K562 (cell line): Measurements from ENCODE around the gene TF. TPM values are rescaled to one million over a fixed set of nuclear protein-coding genes. Genes with fewer than 3 reads are reported as not detected.
A peak's percentile ranks its signal among the peaks of the same experiment; 100 is the strongest.

ENCODE experiments used
- ARID4B ChIP-seq: sonication (generic); formaldehyde crosslinking; IDR thresholded peaks from 2 replicates; pipeline ENCODE4 v1.8.0; 2022; ENCODE audit warnings: mild to moderate bottlenecking, missing genetic modification reagents
- DMBX1 ChIP-seq: fragments of 250-450 bp; sonication (Bioruptor Pico); IDR thresholded peaks from 2 replicates; pipeline ENCODE4 v1.8.0; 2022; ENCODE audit warnings: inconsistent platforms, mild to moderate bottlenecking, moderate library complexity, borderline replicate concordance
- EP300 ChIP-seq: IDR thresholded peaks from 2 replicates; pipeline ENCODE4 v1.6.1; 2012; ENCODE audit warnings: low read length, improper control_type of control experiment
- HOMEZ ChIP-seq: fragments of 250-450 bp; sonication (Bioruptor Pico); IDR thresholded peaks from 2 replicates; pipeline ENCODE4 v1.4.0; 2020; ENCODE audit warnings: mild to moderate bottlenecking, moderate library complexity
- HSF4 ChIP-seq: fragments of 250-450 bp; sonication (Bioruptor Pico); IDR thresholded peaks from 2 replicates; pipeline ENCODE4 v2.1.2; 2022; ENCODE audit warnings: mild to moderate bottlenecking, moderate library complexity, borderline replicate concordance
- MAZ ChIP-seq, 2 experiments: fragments of 450-650 bp in 1 of 2; sonication (generic) in 1 of 2; formaldehyde crosslinking; IDR thresholded peaks in 1 of 2; conservative IDR thresholded peaks in 1 of 2; 2 replicates each; pipeline versions ENCODE4 v1.4.0 to v1.5.0; 2020; ENCODE audit warnings: mild to moderate bottlenecking in 1 of 2, missing genetic modification reagents in 1 of 2
- MCM7 ChIP-seq, 2 experiments: fragments of 450-650 bp; IDR thresholded peaks; 2 replicates each; pipeline ENCODE4 v1.6.1; 2016 to 2018
- MXI1 ChIP-seq: IDR thresholded peaks from 2 replicates; pipeline ENCODE4 v1.6.1; 2011; ENCODE audit warnings: low read depth, mild to moderate bottlenecking, improper control_type of control experiment, low read length
- PYGO2 ChIP-seq: fragments of 450-650 bp; IDR thresholded peaks from 2 replicates; pipeline ENCODE4 v1.6.1; 2016; ENCODE audit warnings: mild to moderate bottlenecking, missing genetic modification characterization, moderate library complexity, missing compliant biosample characterization
- RBBP5 ChIP-seq: fragments of 200-600 bp; sonication (generic); IDR thresholded peaks from 2 replicates; pipeline ENCODE4 v1.6.1; 2012; ENCODE audit warnings: borderline replicate concordance, mild to moderate bottlenecking, low read length, control low read depth, inconsistent platforms; ENCODE audit not compliant: insufficient read depth, poor library complexity, severe bottlenecking
- RFX7 ChIP-seq: fragments of 250-450 bp; sonication (Bioruptor Pico); IDR thresholded peaks from 2 replicates; pipeline ENCODE4 v1.5.1; 2021; ENCODE audit warnings: mild to moderate bottlenecking
- SAFB2 ChIP-seq: fragments of 200-400 bp; formaldehyde crosslinking; IDR thresholded peaks from 2 replicates; pipeline ENCODE4 v1.6.1; 2018; ENCODE audit warnings: borderline replicate concordance, low read length, low read depth, moderate library complexity; ENCODE audit not compliant: severe bottlenecking
- SMARCE1 ChIP-seq: fragments of 450-650 bp; IDR thresholded peaks from 2 replicates; pipeline ENCODE4 v1.7.1; 2016; ENCODE audit warnings: mild to moderate bottlenecking
- TEAD4 ChIP-seq, 2 experiments: sonication (generic) in 1 of 2; formaldehyde crosslinking in 1 of 2; IDR thresholded peaks; 2 replicates each; pipeline versions ENCODE4 v1.6.1 to v1.8.0; 2012 to 2022; ENCODE audit warnings: borderline replicate concordance in 1 of 2, inconsistent platforms in 1 of 2, low read length in 1 of 2, mild to moderate bottlenecking in 1 of 2, missing genetic modification reagents in 1 of 2
- TFAP4 ChIP-seq: sonication (generic); formaldehyde crosslinking; IDR thresholded peaks from 2 replicates; pipeline ENCODE4 v1.8.0; 2022; ENCODE audit warnings: missing genetic modification reagents, mild to moderate bottlenecking, moderate library complexity, borderline replicate concordance
- UBTF ChIP-seq, 2 experiments: IDR thresholded peaks; 2 replicates each; pipeline ENCODE4 v1.6.1; 2012; ENCODE audit warnings: improper control_type of control experiment in 2 of 2, low read depth in 2 of 2, low read length in 2 of 2, borderline replicate concordance in 1 of 2
- ZKSCAN1 ChIP-seq: fragments of 150-350 bp; IDR thresholded peaks from 2 replicates; pipeline ENCODE4 v1.6.1; 2016; ENCODE audit warnings: low read depth, low read length
- ZNF778 ChIP-seq: fragments of 450-650 bp; formaldehyde crosslinking; IDR thresholded peaks from 2 replicates; pipeline ENCODE4 v1.4.0; 2020; ENCODE audit warnings: mild to moderate bottlenecking, moderate library complexity
- polyA plus RNA-seq, 8 experiments: library from polyadenylated mRNA; depleted of rRNA in 4 of 8; stranded (reverse) in 5 of 8; unstranded in 3 of 8; fragments of >200 nt; fragmentation: Nextera tagmentation in 2 of 8; fragmentation: Illumina TruSeq in 1 of 8; extraction: Ambion mirVana in 2 of 8; extraction: Trizol in 1 of 8; gene quantifications; 2 replicates each; pipeline versions ENCODE4 v1.2.1 to v1.2.3, GENCODE V29; 2011 to 2014; ENCODE audit warnings: inconsistent platforms in 1 of 8, missing spikeins in 1 of 8
- total RNA-seq, 7 experiments: library from RNA; depleted of rRNA in 6 of 7; stranded (reverse); fragments of >200 nt in 6 of 7; fragmentation: Illumina TruSeq in 2 of 7; extraction: Trizol in 2 of 7; gene quantifications; 2 replicates each; pipeline versions ENCODE4 v1.2.1 to v1.2.3, GENCODE V29; 2011 to 2021; ENCODE audit warnings: low replicate concordance in 1 of 7

TF gene
- total and polyA plus RNA-seq, 9 of the 15 experiments (the other 6 are each of a cell fraction or from before 2014, with no cell fraction given): 0.09 to 9.2 (median 3.1) TPM

GRCh38 chr3:133753779-133754164 lies 7.6 kb downstream of the TF start (continued):
- TF ChIP-seq ARID4B (CRISPR knock-in tag) (no peak), HOMEZ (CRISPR knock-in tag) (no peak), MCM7 (IDR thresholded peaks at IDR 0.05) (no peak), TFAP4 (peak; percentile 57; the same call in 1 of the 2 replicates), RFX7 (CRISPR knock-in tag) (no peak), MXI1 (no peak), TEAD4 (IDR thresholded peaks at IDR 0.05; ENCODE audit: low read length) (peak; percentile 98), TEAD4 (CRISPR knock-in tag; IDR thresholded peaks at IDR 0.05; ENCODE audit: borderline replicate concordance) (no peak), EP300 (peak; percentile 92), DMBX1 (CRISPR knock-in tag) (peak; percentile 73; the same call in 1 of the 2 replicates), RBBP5 (no peak), ZKSCAN1 (no peak), PYGO2 (no peak), SMARCE1 (peak; percentile 87), HSF4 (CRISPR knock-in tag) (no peak), SAFB2 (no peak), MAZ (CRISPR knock-in tag; conservative IDR thresholded peaks at IDR 0.05 in 1 of 2, IDR thresholded peaks at IDR 0.05 in 1 of 2) (peak; percentile 29 to 58; a peak in 1 of 4 replicates), UBTF (IDR thresholded peaks at IDR 0.05; ENCODE audit: borderline replicate concordance in 1 of 2, low read depth in 2 of 2, low read length in 2 of 2) (0 out of 4 replicates have a peak, but pooled peaks of 1 of the 2 experiments have one; percentile 18), ZNF778 (no peak)
